Measurements from ENCODE around the gene IGSF9. TPM values are rescaled to one million over a fixed set of nuclear protein-coding genes. Genes with fewer than 3 reads are reported as not detected.

IGSF9 gene
- total and polyA plus RNA-seq, 10 of the 15 experiments (the other 5 are each of a cell fraction or from before 2014, with no cell fraction given), result 0.04 to 0.07 TPM; not detected in 8

GRCh38 chr1:159965263-159965662 lies 19.9 kb upstream of the IGSF9 start:
- Histone ChIP-seq H4K20me1 (ENCODE audit: control insufficient read depth, insufficient read depth) (no peaks in the 10 kb centered on the region), H3K36me3 (ENCODE audit: control insufficient read depth in 2 of 2, insufficient read depth in 2 of 2, low read length in 1 of 2) (no peaks in the 10 kb centered on the region), H3K4me3 (no peak overlapping the region), H3K27ac (ENCODE audit: control insufficient read depth, insufficient read depth) (no peak overlapping the region), H3K4me2 (ENCODE audit: control insufficient read depth, insufficient read depth) (no peak overlapping the region), H3K4me1 (ENCODE audit: control insufficient read depth, insufficient read depth, low read length) (no peaks in the 10 kb centered on the region), H3K9ac (ENCODE audit: control insufficient read depth, insufficient read depth, low read length) (no peak overlapping the region), H3K9me3 (replicated peaks; ENCODE audit: control insufficient read depth, insufficient read depth, low read length) (no peaks in the 10 kb centered on the region), H3K79me2 (ENCODE audit: control insufficient read depth, insufficient read depth, low read length) (no peaks in the 10 kb centered on the region), H2AFZ (ENCODE audit: control insufficient read depth, low read depth, low read length) (no peak overlapping the region), H3K27me3 (replicated peaks in 1 of 2; ENCODE audit: control insufficient read depth in 2 of 2, insufficient read depth in 2 of 2, low read length in 1 of 2) (peaks cover 4% of the 10 kb centered on the region in 2 experiments; a peak in 3 of 4 replicates)
- no peak for DNase-seq (ENCODE audit: low read depth, low spot score)
- CTCF ChIA-PET, result interaction anchor here (0.6 to 3.2 kb wide), 3 partner anchors 29 to 65 kb away, joined by 3 to 14 read pairs (median 4); no protein-coding TSS in a partner anchor
- SMC1A ChIA-PET (ENCODE audit: uncharacterized antibody, unreplicated experiment), result no interaction called here
- BruUV-seq (replicated peaks), result no TSS peak
- in situ Hi-C loops (cut with MboI) (no loop called here), intact Hi-C loops (cut with micrococcal nuclease; ENCODE audit: unreplicated experiment) (no loop called here)
- RAD21 ChIA-PET (ENCODE audit: unreplicated experiment), result no interaction called here
- 36% methylated on average over 2 of the region's 2 CpGs for WGBS (ENCODE audit: insufficient coverage, insufficient replicate concordance, low lambda C conversion rate, missing lambda C conversion rate)
- POLR2A ChIA-PET, result no interaction called here
- no peak for FAIRE-seq
- ATAC-seq, result no peak
- no peak for TF ChIP-seq SPI1 (IDR thresholded peaks at IDR 0.05; ENCODE audit: borderline replicate concordance, insufficient read depth, low read depth, low read length)
- TF ChIP-seq SMAD5 (IDR thresholded peaks at IDR 0.05; ENCODE audit: low read depth), result no peak
- TF ChIP-seq E4F1 (IDR thresholded peaks at IDR 0.05; ENCODE audit: borderline replicate concordance, partially characterized antibody), result no peak
- TF ChIP-seq RELB (IDR thresholded peaks at IDR 0.05; ENCODE audit: low read depth), result no peak
- no peak for TF ChIP-seq RELA (IDR thresholded peaks at IDR 0.05; ENCODE audit: borderline replicate concordance, partially characterized antibody)
- no peak for TF ChIP-seq CEBPB (IDR thresholded peaks at IDR 0.05; ENCODE audit: borderline replicate concordance in 1 of 2, low read depth in 2 of 2, low read length in 2 of 2)
- TF ChIP-seq TCF3 (IDR thresholded peaks at IDR 0.05; ENCODE audit: borderline replicate concordance, insufficient read depth, low read depth, low read length), result no peak
- no peak for TF ChIP-seq MYC (IDR thresholded peaks at IDR 0.05; ENCODE audit: insufficient read depth, insufficient read length, insufficient replicate concordance, low read length, severe bottlenecking)
- no peak for TF ChIP-seq CHD1 (IDR thresholded peaks at IDR 0.05; ENCODE audit: low read depth, low read length)
- no peak for TF ChIP-seq ATF2 (IDR thresholded peaks at IDR 0.05; ENCODE audit: low read length)
- no peak for TF ChIP-seq ZBED1 (IDR thresholded peaks at IDR 0.05; ENCODE audit: borderline replicate concordance)
- no peak for TF ChIP-seq MAX (IDR thresholded peaks at IDR 0.05; ENCODE audit: low read depth, low read length)
- TF ChIP-seq BCL3 (IDR thresholded peaks at IDR 0.05; ENCODE audit: borderline replicate concordance, insufficient read depth, low read depth, low read length, poor library complexity, severe bottlenecking), result no peak
- no peak for TF ChIP-seq CTCF (IDR thresholded peaks at IDR 0.05 in 2 of 3, conservative IDR thresholded peaks at IDR 0.05 in 1 of 3; ENCODE audit: control insufficient read depth in 2 of 3, extremely low read depth in 1 of 3, insufficient read depth in 1 of 3, low read depth in 3 of 3, low read length in 3 of 3)
